PC-3 (cell line): ENCODE results near the gene NAV2.

Experiments
- CTCF ChIP-seq: fragments of 300-600 bp; sonication (generic); conservative IDR thresholded peaks from 2 replicates; pipeline ENCODE4 v1.5.1; 2017; ENCODE audit warnings: antibody characterized with exemption, low read depth, mild to moderate bottlenecking, low read length
- EZH2 ChIP-seq: fragments of 300-600 bp; sonication (generic); IDR thresholded peaks from one replicate; pipeline ENCODE4 v1.6.1; 2017; ENCODE audit warnings: antibody characterized with exemption, mild to moderate bottlenecking, low read length; ENCODE audit not compliant: unreplicated experiment

DNA sequence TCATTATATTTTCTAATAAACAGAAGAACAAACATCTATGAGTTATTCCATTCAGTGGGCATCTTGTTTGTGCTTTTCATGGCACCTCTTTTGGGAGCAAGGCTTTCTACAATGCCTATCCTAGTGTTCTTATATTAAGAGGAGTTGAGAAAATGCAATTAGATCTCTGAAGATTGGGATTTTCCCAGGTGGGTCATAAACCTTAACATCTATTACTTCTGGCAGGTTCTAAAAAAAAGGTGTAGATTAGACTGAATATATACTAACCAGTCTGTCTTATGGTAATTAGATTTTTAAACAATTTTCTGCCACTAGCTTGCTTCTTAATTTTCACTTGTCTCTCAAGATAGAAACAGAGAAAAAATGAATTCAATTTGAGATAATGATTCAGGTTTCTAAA is 128.3 kb downstream of the NAV2 start:
- TF ChIP-seq EZH2 (no peak), CTCF (no peak)
